ENCODE measurements around the gene SEC14L2. TPM values are rescaled to one million over a fixed set of nuclear protein-coding genes. Genes with fewer than 3 reads are reported as not detected.

Gene SEC14L2
- total RNA-seq, 1 donor from 2014 or later: 9.6 TPM

GRCh38 chr22:30361916-30362650 is 34.7 kb upstream of the SEC14L2 start:
- H3K9me3 Mint-ChIP-seq: no peaks in the 10 kb centered on the region
- peaks cover 14% of the 10 kb centered on the region for H3K4me1 Mint-ChIP-seq (ENCODE audit: unreplicated experiment)
- H3K4me3 Mint-ChIP-seq: peak overlapping the region; percentile 20
- no peak for DNase-seq (ENCODE audit: extremely low spot score, unreplicated experiment)
- peak overlapping the region; percentile 89 for H3K27ac Mint-ChIP-seq
- H3K36me3 Mint-ChIP-seq: peaks cover 5% of the 10 kb centered on the region
- no peak for TF ChIP-seq CTCF (conservative IDR thresholded peaks at IDR 0.05)
- no peaks in the 10 kb centered on the region for H3K27me3 Mint-ChIP-seq

GRCh38 chr22:30362651-30363281 is 34.1 kb upstream of the SEC14L2 start:
- Mint-ChIP-seq H3K36me3 (peaks cover 5% of the 10 kb centered on the region), H3K4me3 (no peak overlapping the region), H3K27ac (peak overlapping the region; percentile 89), H3K9me3 (no peaks in the 10 kb centered on the region), H3K27me3 (no peaks in the 10 kb centered on the region), H3K4me1 (ENCODE audit: unreplicated experiment) (peaks cover 14% of the 10 kb centered on the region)
- no peak for TF ChIP-seq CTCF (conservative IDR thresholded peaks at IDR 0.05)
- no peak for DNase-seq (ENCODE audit: extremely low spot score, unreplicated experiment)

- no peak overlapping the region for H3K4me3 Mint-ChIP-seq
- no peak overlapping the region for H3K27ac Mint-ChIP-seq
- peaks cover 6% of the 10 kb centered on the region for H3K4me1 Mint-ChIP-seq (ENCODE audit: unreplicated experiment)
- H3K27me3 Mint-ChIP-seq: no peaks in the 10 kb centered on the region
- no peak for DNase-seq (ENCODE audit: extremely low spot score, unreplicated experiment)
- no peak for TF ChIP-seq CTCF (conservative IDR thresholded peaks at IDR 0.05)
- no peaks in the 10 kb centered on the region for H3K9me3 Mint-ChIP-seq
- H3K36me3 Mint-ChIP-seq: peaks cover 5% of the 10 kb centered on the region
These were observed 30.9 kb upstream of the SEC14L2 start for GRCh38 chr22:30365891-30366290.

- Mint-ChIP-seq H3K4me3 (no peak overlapping the region), H3K36me3 (no peaks in the 10 kb centered on the region), H3K27me3 (no peaks in the 10 kb centered on the region), H3K9me3 (no peaks in the 10 kb centered on the region), H3K27ac (no peak overlapping the region), H3K4me1 (ENCODE audit: unreplicated experiment) (no peaks in the 10 kb centered on the region)
- no peak for TF ChIP-seq CTCF (conservative IDR thresholded peaks at IDR 0.05)
- DNase-seq (ENCODE audit: extremely low spot score, unreplicated experiment): no peak
These were observed 28.4 kb upstream of the SEC14L2 start for GRCh38 chr22:30368420-30368819.

GRCh38 chr22:30370641-30371230 is 26.1 kb upstream of the SEC14L2 start:
- no peaks in the 10 kb centered on the region for H3K36me3 Mint-ChIP-seq
- no peak overlapping the region for H3K27ac Mint-ChIP-seq
- no peaks in the 10 kb centered on the region for H3K9me3 Mint-ChIP-seq
- TF ChIP-seq CTCF (conservative IDR thresholded peaks at IDR 0.05): no peak
- no peak for DNase-seq (ENCODE audit: extremely low spot score, unreplicated experiment)
- H3K4me1 Mint-ChIP-seq (ENCODE audit: unreplicated experiment): no peaks in the 10 kb centered on the region
- H3K4me3 Mint-ChIP-seq: no peak overlapping the region
- no peaks in the 10 kb centered on the region for H3K27me3 Mint-ChIP-seq
